Stimulated activated CD8-positive, alpha-beta memory T cell treated with anti-CD3 and anti-CD28 coated beads, Interleukin-15, amount 100 ng/mL, for 4 hours (primary cell): ENCODE measurements around the gene SELE.
"Not testable (repeated sequence)": the region's sequence is repeated elsewhere in the genome, so short reads cannot be mapped to it uniquely, and the experiment has no call there.

Source experiments
- DNase-seq, 2 donors: peaks; one replicate each; pipeline ENCODE4 v3.0.0-alpha.2; 2020; ENCODE audit warnings: low read depth in 2 of 2

SELE gene

DNA sequence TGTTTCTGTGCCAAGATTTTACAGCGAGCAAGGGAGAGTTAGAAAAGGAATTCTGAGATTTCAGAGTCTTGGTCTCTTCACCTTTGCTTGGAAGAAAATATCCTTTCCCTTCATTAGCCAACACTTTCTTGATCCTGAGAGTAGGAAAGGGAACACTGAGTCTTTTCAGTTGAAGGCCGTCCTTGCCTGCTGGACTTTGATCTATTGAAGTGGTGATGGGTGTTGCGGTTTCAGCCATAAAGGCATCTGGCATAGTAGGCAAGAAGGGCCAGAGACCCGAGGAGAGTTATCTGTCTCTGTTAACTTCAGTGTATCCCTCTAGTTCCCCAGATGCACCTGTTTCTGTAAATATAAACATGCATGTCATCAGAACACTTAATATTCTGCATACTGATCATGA, 9.7 kb downstream of the SELE start:
- no peak for DNase-seq

DNA sequence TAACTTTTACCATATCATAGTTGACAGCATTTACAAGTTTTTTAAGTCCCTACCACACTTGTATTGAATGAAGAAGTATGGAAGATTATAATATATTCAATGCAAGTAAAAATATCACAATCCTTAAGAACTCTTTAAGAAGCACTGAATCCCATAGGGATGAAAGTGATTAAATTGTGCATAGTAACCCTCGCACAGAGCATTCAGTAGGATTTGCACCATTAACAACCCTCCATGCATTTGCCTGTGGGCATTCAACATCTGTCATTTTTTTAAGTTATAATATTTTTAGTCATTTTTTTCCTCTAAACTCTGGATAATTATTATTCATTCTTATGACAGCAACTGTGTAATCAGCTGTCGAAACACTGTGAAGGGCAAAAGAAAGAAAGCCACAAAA, 10.1 kb downstream of the SELE start:
- no peak for DNase-seq

DNA sequence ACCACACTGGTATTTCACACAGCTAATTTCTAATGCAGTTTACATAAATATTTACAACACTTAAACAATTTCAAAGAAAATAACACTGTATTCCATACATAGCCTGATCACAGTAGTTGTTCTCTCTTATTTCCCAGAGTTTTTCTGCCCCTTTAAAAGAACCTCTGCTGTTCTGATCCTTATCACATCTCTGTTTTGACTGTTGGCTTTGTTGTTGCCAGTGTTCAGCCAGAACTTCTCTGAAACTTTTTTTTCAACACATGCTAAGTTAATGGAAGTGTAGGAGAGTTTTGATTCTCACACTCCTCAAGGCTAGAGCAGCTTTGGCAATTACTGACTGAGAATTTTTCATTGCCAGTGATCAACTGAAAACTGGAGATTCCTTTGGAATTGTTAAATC, 11.1 kb downstream of the SELE start:
- DNase-seq = no peak

DNA sequence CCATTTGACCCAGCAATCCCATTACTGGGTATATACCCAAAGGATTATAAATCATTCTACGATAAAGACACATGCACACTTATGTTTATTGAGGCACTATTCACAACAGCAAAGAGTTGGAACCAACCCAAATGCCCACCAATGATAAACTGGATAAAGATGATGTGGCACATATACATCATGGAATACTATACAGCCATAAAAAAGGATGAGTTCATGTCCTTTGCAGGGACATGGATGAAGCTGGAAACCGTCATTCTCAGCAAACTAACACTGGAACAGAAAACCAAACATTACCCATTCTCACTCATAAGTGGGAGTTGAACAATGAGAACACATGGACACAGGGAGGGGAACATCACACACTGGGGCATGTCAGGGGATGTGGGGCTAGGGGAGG, 18.8 kb downstream of the SELE start:
- DNase-seq = not testable (repeated sequence)

DNA sequence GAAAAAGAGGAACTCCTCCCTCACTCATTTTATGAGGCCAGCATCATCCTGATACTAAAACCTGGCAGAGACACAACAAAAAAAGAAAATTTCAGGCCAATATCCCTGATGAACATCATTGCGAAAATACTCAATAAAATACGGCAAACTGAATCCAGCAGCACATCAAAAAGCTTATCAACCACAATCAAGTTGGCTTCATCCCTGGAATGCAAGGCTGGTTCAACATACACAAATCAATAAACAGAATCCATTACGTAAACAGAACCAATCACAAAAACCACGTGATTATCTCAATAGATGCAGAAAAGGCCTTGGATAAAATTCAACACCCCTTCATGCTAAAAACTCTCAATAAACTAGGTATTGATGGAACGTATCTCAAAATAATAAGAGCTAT, 20.8 kb downstream of the SELE start:
- not testable (repeated sequence) for DNase-seq

DNA sequence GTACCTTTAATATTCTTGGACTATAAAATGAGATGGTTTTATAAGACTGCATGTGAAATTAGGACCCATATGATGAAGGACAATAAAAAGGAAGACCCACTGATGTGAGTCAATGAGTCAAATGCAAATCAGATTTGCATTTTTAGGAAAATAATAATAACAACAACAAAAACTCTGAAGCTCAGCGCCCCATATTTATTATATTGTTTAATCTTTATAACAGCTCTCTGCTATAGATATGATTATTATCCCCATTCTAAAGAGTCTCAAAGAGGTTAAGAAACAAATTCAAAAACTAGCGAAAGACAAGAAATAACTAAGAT, 21.6 kb downstream of the SELE start:
- no peak for DNase-seq

DNA sequence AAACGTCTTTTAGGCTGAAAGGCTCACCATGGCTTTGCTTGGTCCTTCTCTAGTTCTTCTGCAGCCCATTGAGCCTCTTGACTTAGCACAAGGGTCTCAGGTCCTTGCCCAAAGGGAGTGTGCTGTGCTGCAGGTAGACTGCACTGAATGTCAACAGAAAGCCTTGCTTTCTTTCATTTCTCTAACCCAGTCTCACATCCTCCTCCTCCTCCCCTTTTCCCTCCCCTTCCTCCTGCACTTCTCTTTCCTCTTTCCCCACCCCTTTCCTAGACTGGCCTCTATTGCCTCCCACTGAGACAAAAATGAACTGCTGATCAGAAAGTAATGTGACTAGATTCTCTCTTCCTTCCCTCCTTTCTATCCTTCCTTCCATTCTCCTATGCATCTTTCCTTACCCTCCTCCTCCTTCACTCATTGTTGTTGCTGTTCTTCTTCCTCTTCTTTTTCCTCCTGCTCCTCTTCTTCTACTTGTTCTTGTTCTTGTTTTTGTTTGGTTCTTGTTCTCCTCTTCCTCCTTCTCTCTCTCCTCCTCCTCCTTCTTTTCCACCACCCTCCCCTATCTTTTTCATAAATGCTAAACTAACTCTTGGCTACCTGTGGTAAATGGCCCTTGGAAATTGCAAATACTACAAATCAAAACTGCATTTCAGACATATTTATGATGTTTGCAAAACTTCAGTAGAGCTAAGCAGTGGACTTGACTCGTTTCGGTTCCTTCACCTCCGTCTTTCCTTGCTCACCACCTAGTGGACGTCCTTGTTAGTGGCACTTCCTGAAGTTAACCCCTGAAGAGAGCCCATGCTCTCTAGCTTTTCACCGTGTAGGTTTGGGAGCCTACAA, 22.2 kb downstream of the SELE start, which contains the start of gene SELL:
Gene SELL (minus strand): TSS at position 152 of the 840 bp plus-strand sequence. CDS start 122 bp downstream, at position 30.
- peak in 1 of 2 donors; percentile 67 for DNase-seq

DNA sequence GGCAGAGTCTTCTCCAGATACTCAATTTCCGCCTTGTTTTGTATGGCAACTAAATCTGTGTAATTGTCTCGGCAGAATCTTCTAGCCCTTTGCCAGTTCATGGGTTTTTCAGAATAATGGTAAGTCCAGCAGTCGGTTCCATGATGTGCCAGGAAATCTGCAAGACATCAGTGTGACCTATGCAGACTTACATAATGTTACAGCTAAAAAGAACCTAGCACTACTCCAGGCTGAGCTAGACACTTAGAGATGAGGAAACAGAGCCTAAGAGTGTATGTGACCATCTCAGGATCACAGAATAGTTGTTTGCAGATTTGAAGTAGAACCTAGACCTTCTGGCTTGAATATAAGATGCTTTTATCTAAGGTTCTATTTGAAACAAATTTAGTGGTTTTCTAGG, 25.2 kb downstream of the SELE start:
- no peak for DNase-seq

DNA sequence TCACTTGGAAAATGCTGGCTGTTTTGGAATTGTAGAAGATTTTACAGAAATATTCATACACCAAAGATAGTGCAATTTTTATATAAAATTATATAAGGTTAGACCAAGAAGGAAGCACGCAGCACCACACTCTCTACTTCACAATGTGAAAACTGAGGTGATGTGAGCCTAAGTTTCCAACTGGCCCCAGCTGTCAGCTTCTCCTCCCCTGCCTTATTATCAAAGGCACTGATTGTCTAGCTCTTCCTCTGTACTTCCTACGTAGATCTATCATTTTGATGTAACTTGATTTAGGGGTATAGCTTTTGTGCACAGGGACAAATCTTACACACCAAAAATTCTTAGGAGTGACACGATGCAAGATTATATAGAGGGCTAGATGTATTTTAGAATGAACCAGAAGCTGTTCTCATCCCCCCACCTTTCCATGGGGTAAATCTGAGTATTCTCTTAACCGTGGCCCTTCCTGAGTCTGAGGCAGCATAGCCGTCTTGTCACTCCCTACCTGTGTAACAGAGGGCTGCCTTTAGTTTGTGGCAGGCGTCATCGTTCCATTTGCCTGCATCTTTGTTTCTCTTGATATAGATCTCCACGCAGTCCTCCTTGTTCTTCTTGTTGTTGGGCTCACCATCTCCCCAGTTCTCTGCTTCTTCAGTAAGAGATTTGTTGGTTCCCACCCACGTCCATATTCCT, 25.8 kb downstream of the SELE start:
- DNase-seq = no peak

DNA sequence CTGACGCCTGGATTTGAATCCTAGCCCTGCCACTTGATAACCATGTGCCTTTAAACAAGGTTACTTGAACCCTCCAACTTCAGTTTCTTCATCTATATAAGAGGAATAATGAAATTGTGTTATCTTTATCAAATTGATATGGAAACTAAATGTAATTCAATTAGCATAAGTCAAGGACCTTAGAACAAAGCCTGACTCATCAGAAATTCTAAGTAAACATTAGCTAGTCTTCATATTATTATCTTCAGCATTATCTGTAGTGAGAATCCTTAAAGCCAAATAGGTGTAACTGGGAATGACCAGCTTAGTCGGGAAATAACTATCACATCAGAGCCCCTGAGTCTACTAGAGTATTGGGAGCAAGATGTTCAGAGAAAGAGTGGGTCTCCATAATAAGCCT, 29.1 kb downstream of the SELE start:
- DNase-seq = no peak

DNA sequence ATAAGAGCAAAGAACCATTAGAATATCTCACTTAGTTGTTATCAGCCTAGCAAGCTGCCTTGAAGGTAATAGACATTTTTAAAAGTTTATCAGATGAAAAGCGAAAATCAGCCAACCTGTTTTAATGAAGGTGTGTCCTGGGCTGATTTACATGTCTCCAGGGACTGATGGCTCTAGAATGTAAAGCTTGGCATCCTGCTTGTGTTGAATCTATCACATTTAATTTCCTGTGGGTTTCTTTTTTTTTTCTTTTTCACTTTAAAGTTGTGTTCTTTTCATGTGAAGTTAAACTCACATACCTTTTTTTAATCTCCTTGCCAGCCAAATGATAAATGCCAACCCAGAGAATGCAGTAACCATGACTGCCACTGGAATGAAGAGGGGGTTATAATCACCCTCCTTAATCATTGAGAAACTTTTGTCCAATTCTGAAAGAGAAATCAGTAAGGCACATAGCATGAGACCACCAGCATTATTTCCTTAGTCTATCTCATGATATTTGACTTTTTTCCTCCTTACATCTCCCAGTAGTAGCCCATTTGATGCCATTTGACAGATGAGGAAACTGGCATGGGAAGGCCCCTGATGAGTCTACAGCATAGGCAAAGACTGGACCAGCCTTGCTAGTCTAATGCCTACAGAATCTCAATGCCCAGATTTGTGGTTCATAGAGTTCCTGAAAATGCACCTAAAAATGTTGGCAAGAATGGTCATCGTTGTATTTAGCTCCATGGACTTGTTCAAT, 32.4 kb downstream of the SELE start:
- no peak for DNase-seq

DNA sequence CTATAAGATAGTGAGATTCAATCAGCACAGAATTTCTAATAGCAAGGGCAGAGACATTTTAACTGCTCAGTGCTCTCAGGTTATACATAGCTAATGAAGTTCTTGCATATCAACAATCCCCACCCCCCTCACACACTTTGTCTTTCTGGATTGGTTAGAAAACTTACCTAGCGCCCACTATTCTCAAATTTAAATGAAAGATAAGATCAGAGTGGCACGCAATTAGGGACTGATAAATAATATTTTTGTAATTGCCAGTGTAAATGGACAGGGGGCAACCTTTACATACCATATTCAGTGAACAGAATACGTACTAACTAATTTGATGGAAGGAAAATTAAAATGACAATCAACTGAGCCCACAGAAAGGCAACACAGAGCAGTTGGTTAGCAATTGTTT, 34.2 kb downstream of the SELE start:
- no peak for DNase-seq

DNA sequence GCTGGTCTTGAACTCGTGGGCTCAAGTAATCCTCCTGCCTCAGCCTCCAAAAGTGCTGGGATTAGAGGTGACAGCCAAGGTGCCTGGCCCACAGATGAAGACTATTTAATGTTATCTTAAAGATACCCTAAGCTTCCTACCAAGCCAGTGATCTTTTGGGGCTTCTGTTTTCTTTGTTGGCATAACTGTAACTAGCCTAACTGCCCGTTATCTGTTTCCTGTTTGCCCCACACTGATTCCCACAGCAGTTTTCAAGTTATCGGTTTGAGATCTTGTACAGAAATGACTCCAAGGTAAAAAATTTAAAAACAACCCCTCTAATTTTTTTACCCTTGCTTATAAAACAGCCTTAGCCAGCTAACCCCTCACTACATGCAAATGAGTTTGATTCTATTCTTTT, 34.9 kb downstream of the SELE start:
- DNase-seq = no peak

DNA sequence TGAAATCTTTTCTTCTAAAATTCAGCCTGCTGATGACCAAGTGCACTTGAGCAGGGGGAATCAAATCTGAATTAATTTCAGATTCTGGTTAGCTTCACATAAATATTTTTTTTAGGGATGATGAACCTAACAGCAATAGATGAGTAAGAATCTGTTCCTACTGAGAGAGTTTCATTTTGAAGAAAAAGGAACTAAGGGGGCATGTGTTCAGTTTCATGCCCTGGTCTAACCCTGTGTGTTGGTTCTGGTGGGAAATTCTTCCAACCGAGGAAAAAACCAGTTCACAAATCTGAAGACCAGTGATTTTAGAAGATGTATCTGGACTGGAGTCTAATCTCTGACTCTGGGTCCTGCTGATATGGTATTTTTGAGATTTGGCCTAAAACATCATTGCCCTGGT, 36.1 kb downstream of the SELE start:
- no peak for DNase-seq

DNA sequence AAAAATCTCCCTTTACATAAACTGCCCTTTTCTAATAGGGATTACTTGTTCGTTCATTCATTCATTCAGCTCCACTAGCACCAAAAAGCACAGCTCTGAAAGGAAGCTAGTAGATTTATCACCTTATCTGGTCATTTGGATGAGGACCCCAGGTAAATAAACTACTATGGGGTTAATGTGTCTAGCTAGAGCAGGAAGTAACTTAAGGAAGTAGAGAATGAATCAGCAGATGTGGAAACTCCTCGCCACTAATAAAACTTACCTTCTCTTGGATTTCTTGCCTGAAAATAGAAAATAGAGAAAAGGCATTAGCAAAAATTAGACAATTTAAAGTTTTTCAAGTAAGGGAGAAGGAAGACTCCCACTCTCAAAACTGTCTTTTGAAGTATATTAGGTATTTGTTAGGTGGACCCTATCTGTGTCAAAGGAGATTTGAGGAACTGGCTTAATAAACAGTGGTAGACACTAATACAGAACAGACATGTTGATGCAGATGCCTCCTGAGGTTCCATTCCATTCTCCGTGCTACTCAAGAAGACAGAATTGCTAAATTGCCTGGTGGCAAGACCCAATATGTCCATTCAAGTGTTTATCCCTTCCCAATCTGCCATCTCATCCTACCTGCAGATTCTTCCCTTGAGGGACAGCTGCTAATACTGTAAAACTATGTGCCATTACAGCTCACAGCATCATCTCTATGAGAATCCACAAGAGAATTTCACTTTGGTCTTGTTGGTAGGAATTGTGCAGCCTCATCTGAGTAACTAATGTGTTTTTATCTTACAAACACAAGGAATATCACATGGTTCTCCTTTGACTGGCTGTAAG, 37.4 kb downstream of the SELE start:
- no peak for DNase-seq

DNA sequence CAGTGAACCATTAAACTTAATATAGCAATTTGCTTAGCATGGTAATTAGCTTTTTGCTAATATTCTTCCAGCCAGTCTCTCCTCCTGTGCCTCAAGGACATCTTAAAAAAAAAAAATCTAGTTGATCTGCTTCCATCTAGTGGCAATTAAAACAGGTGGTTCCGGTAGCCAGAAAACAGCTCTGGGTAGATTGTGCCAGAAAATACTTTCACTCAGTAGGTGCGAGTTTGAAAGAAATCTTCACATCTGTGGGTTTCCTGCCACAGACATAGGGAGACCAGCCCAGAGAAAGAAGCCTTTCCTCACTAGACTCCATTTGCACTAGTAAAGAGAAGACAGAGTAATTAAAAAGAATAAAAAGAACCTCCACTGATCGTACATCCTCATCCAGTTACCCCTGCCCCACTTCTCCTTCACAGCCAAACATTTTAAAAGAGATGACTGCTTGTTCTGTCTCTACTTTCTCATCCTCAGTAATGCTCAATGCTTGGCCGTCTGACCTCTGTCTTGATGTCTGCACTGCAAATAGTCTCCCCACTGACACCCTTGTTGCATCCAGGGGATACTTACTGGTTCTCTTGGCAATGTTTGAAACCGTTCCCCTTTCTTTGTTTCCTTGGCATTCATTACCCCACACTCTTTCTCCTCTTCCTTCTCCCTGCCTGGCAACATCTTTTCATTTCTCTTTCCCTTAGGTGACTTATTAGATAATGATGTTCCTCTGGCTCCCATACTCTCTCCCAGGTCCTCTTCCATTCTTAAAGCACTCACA, 39.4 kb downstream of the SELE start:
- no peak for DNase-seq

DNA sequence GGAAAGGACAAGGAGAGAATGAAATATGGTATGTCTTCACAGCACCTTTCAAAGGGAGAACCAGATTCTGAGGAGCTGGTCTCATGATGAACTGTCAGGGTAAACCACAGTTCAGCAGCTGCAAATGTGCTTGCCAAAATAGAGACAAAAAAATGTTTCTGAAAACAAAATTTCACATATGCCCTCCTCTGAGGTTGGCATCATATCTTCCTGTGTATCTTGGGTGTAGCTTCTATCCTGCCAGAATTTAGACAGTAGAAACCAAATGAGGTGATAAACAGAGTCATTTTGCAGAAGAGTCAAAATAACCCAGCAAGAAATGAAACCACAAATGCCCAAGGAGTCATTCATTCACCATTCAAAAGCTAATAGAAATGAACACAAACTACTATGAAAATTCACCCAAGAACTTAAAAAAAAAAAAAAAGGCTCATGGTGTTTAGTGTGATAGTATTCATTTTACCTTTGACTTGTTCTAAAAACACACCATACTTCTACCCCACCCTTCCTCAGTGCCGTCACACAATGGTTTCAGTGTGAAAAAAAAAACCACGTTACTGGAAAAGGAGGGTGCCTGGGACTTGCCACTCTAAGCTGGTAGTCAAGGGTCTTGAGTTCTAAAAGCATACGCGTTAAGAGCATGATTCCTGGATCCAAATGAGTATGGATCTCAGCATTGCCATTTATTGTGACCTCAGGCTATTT, 41.0 kb downstream of the SELE start:
- DNase-seq = no peak

DNA sequence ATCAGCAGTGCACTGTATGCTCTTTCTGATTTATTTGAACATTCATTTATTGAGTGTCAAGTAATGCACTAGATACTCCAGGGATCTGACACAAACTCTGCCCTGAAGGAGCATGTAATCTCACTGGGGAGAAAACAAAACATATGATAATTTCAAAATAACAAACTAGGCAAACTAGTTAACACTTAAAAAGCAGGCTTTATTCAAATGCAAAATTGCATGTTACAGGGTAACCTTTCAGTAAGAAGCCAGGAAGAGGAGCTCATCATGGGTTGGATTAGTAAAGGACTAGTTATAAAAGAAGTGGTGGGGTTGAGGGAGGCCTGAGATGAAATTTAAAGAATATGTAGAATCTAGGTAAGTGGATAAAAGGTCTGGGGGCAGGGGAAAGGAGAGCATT, 43.4 kb downstream of the SELE start:
- no peak for DNase-seq

DNA sequence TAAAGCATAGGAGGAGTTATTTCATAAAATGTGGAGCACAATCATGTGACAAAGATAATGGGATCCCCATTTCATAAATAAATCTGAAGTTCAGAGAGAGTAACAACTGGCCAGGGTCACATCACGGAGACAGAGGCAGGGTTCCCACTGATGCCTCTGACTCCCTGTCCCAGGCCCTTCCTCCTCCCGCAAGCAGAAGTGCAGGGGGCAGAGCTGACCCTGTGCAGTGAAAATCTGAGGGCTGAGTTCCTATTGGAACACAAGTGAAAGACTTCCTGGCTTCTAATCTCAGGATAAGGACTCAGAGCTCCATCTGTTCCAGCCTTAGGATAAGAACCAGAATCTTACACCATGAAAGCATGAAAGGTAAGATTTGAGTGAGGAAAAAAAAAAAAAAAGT, 44.5 kb downstream of the SELE start:
- DNase-seq = no peak

DNA sequence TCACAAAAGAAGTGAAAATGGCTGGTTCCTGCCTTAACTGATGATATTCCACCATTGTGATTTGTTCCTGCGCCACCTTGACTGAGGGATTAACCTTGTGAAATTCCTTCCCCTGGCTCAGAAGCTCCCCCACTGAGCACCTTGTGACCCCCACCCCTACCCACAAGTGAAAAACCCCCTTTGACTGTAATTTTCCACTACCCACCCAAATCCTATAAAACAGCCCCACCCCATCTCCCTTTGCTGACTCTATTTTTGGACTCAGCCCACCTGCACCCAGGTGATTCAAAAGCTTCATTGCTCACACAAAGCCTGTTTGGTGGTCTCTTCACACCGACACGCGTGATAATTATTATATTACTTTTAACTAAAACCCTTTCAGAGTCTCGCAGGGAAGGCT, 45.5 kb downstream of the SELE start:
- not testable (repeated sequence) for DNase-seq
